DND-41 (cell line): ENCODE results near the gene MCC.

Experiments used
- ATAC-seq: fragments of 200-7000 bp; cut with Tn5 transposase; 3 replicates; pipeline ENCODE4 v1.9.1; 2021; ENCODE audit warnings: low read depth; ENCODE audit not compliant: insufficient read depth
- DNase-seq: peaks from one replicate; pipeline ENCODE4 v3.0.0-alpha.2; 2020
- H2AFZ ChIP-seq: 2 replicates; pipeline ENCODE4 v1.6.0; 2012; ENCODE audit warnings: low read depth, low read length
- H3K27ac ChIP-seq: 2 replicates; pipeline ENCODE4 v1.5.1; 2012; ENCODE audit warnings: low read length, inconsistent platforms
- H3K27me3 ChIP-seq: fragments of 200-600 bp; sonication (generic); 2 replicates; pipeline ENCODE4 v1.6.0; 2012; ENCODE audit warnings: low read length, mild to moderate bottlenecking, inconsistent platforms; ENCODE audit not compliant: insufficient read depth, poor library complexity
- H3K36me3 ChIP-seq: 2 replicates; pipeline ENCODE4 v1.5.1; 2012; ENCODE audit warnings: low read length, inconsistent platforms; ENCODE audit not compliant: insufficient read depth
- H3K4me1 ChIP-seq: 2 replicates; pipeline ENCODE4 v1.5.1; 2012; ENCODE audit warnings: mild to moderate bottlenecking, low read length; ENCODE audit not compliant: insufficient read depth
- H3K4me2 ChIP-seq: 2 replicates; pipeline ENCODE4 v1.6.0; 2012; ENCODE audit warnings: mild to moderate bottlenecking, moderate library complexity, low read length, inconsistent platforms; ENCODE audit not compliant: insufficient read depth
- H3K4me3 ChIP-seq, 2 experiments: fragments of 200-600 bp in 1 of 2; shearing (Covaris generic) in 1 of 2; 2 replicates each; pipeline ENCODE4 v1.5.1; 2012 to 2016; ENCODE audit warnings: inconsistent platforms in 2 of 2, low read length in 2 of 2, mild to moderate bottlenecking in 2 of 2, low read depth in 1 of 2, moderate library complexity in 1 of 2
- H3K79me2 ChIP-seq: 2 replicates; pipeline ENCODE4 v1.6.0; 2012; ENCODE audit warnings: low read length, inconsistent platforms; ENCODE audit not compliant: insufficient read depth
- H3K9ac ChIP-seq: 2 replicates; pipeline ENCODE4 v1.6.0; 2012; ENCODE audit warnings: low read depth, mild to moderate bottlenecking, inconsistent platforms, low read length, moderate library complexity
- H3K9me3 ChIP-seq: 2 replicates; pipeline ENCODE4 v1.5.1; 2012; ENCODE audit warnings: low read length, moderate library complexity, mild to moderate bottlenecking, inconsistent platforms; ENCODE audit not compliant: insufficient read depth, severe bottlenecking
- H4K20me1 ChIP-seq: 2 replicates; pipeline ENCODE4 v1.6.0; 2012; ENCODE audit warnings: low read length; ENCODE audit not compliant: insufficient read depth
- EZH2 ChIP-seq: IDR thresholded peaks from 3 replicates; pipeline ENCODE4 v1.6.1; 2012; ENCODE audit warnings: borderline replicate concordance, low read depth, mild to moderate bottlenecking, moderate library complexity, low read length, inconsistent platforms; ENCODE audit not compliant: severe bottlenecking
- TF ChIP-seq, protein P1 (sequence below): IDR thresholded peaks from 2 replicates; pipeline ENCODE4 v1.5.1; 2012; ENCODE audit warnings: borderline replicate concordance, low read length, moderate library complexity, mild to moderate bottlenecking; ENCODE audit not compliant: poor library complexity, severe bottlenecking; ENCODE audit errors: extremely low read depth

The MCC gene

DNA sequence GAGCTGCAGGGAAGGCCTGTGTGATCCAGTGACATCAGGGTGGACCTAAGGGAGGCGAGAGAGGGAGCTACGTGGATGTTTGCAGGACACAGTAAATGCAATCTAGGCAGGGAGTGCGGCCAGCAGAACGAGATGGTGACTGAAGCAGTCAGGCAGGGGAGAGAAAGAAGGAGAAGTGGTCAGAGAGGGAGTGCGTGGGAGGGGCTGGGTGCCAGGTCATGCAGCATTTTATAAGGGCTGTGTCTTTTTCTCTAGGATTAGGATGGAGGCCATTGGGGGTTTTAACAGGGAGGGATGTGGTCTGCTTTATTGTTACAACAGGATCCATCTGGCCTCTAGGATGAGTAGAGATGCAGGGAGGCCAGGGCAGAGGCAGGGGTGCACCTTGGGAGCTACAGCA, 431.3 kb downstream of the MCC start:
- no peaks in the 10 kb centered on the region for H3K36me3 ChIP-seq

DNA sequence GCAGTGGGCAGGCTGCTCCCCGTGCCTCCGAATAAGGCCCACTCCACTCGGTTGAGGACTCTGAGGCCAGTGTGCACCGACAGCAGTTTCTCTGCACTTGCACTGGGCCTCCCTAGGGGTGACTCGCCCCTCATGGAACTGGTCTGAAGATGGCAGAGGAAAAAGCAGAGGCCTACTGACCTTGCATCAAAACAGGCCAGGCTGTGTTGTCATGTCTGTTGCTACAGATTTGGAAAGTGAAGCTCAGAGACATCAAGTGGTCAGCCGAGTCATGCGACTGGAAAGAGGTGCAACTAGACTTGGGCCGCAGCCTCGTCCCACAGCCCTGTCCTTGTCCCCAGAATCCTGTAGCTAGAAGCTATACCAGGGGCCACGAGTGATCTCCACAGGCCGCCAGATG, 433.4 kb downstream of the MCC start:
- H3K9ac ChIP-seq, result no peak overlapping the region
- no peak overlapping the region for H3K27ac ChIP-seq
- no peaks in the 10 kb centered on the region for H3K79me2 ChIP-seq
- TF ChIP-seq, protein P1, sequence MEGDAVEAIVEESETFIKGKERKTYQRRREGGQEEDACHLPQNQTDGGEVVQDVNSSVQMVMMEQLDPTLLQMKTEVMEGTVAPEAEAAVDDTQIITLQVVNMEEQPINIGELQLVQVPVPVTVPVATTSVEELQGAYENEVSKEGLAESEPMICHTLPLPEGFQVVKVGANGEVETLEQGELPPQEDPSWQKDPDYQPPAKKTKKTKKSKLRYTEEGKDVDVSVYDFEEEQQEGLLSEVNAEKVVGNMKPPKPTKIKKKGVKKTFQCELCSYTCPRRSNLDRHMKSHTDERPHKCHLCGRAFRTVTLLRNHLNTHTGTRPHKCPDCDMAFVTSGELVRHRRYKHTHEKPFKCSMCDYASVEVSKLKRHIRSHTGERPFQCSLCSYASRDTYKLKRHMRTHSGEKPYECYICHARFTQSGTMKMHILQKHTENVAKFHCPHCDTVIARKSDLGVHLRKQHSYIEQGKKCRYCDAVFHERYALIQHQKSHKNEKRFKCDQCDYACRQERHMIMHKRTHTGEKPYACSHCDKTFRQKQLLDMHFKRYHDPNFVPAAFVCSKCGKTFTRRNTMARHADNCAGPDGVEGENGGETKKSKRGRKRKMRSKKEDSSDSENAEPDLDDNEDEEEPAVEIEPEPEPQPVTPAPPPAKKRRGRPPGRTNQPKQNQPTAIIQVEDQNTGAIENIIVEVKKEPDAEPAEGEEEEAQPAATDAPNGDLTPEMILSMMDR, result no peak
- TF ChIP-seq EZH2, result no peak
- no peak overlapping the region for H3K4me2 ChIP-seq
- no peak overlapping the region for H3K4me3 ChIP-seq
- H4K20me1 ChIP-seq, result no peaks in the 10 kb centered on the region
- no peaks in the 10 kb centered on the region for H3K27me3 ChIP-seq
- DNase-seq (no peak), ATAC-seq (no peak)
- 0 out of 2 replicates have a peak, but pooled peaks cover 8% of the 10 kb centered on the region for H3K4me1 ChIP-seq
- no peaks in the 10 kb centered on the region for H3K36me3 ChIP-seq
- H2AFZ ChIP-seq, result no peak overlapping the region
- H3K9me3 ChIP-seq, result no peaks in the 10 kb centered on the region

More for the DNA sequence above, 431.3 kb downstream of the MCC start:
- Histone ChIP-seq H3K4me3 (no peak overlapping the region), H3K4me1 (peaks cover 9% of the 10 kb centered on the region), H4K20me1 (no peaks in the 10 kb centered on the region), H3K9ac (no peak overlapping the region), H3K4me2 (no peak overlapping the region), H3K27ac (no peak overlapping the region), H3K79me2 (no peaks in the 10 kb centered on the region), H2AFZ (no peak overlapping the region), H3K27me3 (no peaks in the 10 kb centered on the region), H3K9me3 (no peaks in the 10 kb centered on the region)
- TF ChIP-seq EZH2, result no peak
- TF ChIP-seq, protein P1, result no peak
- ATAC-seq (no peak), DNase-seq (no peak)

DNA sequence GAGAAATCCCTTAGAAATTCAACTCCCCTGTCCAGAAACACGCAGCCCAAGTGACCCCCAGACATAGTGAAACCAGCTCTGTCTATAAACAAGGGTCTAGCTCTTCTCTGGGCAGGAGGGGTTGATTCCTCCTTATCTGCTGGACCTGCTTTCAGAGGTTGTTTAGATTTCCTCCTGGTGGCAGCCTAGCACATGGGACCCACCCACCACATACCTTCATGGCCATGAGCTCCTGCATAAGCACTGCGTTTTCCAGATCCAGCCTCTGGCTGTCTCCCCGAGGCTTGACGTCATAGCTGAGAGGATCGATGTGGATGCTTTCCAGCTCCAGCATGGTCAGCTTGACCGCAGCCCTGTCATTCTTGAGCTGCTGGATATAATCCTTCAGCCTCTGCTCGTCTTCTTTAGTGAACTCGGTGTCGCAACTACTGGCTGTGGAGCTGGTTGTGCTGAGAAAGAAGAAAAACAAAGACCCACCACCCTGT, 434.7 kb downstream of the MCC start:
- no peak for TF ChIP-seq EZH2
- TF ChIP-seq, protein P1, result no peak

More for the DNA sequence above, 434.7 kb downstream of the MCC start:
- H3K27me3 ChIP-seq, result no peaks in the 10 kb centered on the region
- H3K36me3 ChIP-seq, result no peaks in the 10 kb centered on the region
- no peak for ATAC-seq
- H3K4me1 ChIP-seq, result 0 out of 2 replicates have a peak, but pooled peaks cover 8% of the 10 kb centered on the region
- no peak overlapping the region for H3K27ac ChIP-seq
- DNase-seq, result no peak
- no peaks in the 10 kb centered on the region for H3K79me2 ChIP-seq
- no peaks in the 10 kb centered on the region for H3K9me3 ChIP-seq
- no peak overlapping the region for H3K4me3 ChIP-seq
- H3K4me2 ChIP-seq, result no peak overlapping the region
- no peak overlapping the region for H3K9ac ChIP-seq
- H2AFZ ChIP-seq, result no peak overlapping the region
- H4K20me1 ChIP-seq, result no peaks in the 10 kb centered on the region
